IMR-90 (cell line): ENCODE measurements around the gene RPP30. TPM values are rescaled to one million over a fixed set of nuclear protein-coding genes. Genes with fewer than 3 reads are reported as not detected.

ENCODE experiments used
- ATAC-seq: fragments of 200-7000 bp; cut with Tn5 transposase; 2 replicates; pipeline ENCODE4 v1.9.1; 2020; ENCODE audit warnings: low read depth, mild to moderate bottlenecking, moderate library complexity
- BruUV-seq: library from RNA; stranded (reverse); fragments of 400-500 nt; replicated peaks from 2 replicates; lab custom pipeline; 2021; lab: Mats Ljungman, UMichigan
- CTCF ChIA-PET: fragments of 300-600 bp; formaldehyde crosslinking; extraction: SDS; loops from one replicate; lab custom pipeline; 2021; ENCODE audit warnings: antibody characterized with exemption; lab: Yijun Ruan, JAX
- POLR2A ChIA-PET: fragments of 300-600 bp; sonication (Branson Sonifier 250); formaldehyde crosslinking; loops from one replicate; lab custom pipeline; 2022; ENCODE audit warnings: antibody characterized with exemption; ENCODE audit not compliant: unreplicated experiment; lab: Charles Lee
- DNase-seq: peaks from one replicate; pipeline ENCODE4 v3.0.0; 2013
- H2AFZ ChIP-seq: replicated peaks from 2 replicates; pipeline ENCODE3; 2013; ENCODE audit warnings: low read length, mild to moderate bottlenecking; ENCODE audit not compliant: poor library complexity
- H2AK5ac ChIP-seq: 2 replicates; pipeline ENCODE4 v1.6.1; 2013; ENCODE audit warnings: low read depth, low read length, inconsistent platforms
- H2AK9ac ChIP-seq: replicated peaks from 2 replicates; pipeline ENCODE3; 2013; ENCODE audit warnings: mild to moderate bottlenecking, low read depth, low read length, moderate library complexity; ENCODE audit not compliant: poor library complexity
- H2BK120ac ChIP-seq: 2 replicates; pipeline ENCODE4 v1.6.1; 2013; ENCODE audit warnings: low read depth, low read length, inconsistent platforms
- H2BK15ac ChIP-seq: 3 replicates; pipeline ENCODE4 v1.6.1; 2013; ENCODE audit warnings: low read depth, low read length, inconsistent platforms
- H2BK20ac ChIP-seq: 2 replicates; pipeline ENCODE4 v1.6.1; 2013; ENCODE audit warnings: low read depth, mild to moderate bottlenecking, inconsistent platforms, low read length, moderate library complexity
- H2BK5ac ChIP-seq: 2 replicates; pipeline ENCODE4 v1.6.1; 2013; ENCODE audit warnings: mild to moderate bottlenecking, low read depth, low read length, inconsistent platforms; ENCODE audit not compliant: poor library complexity, severe bottlenecking
- H3K14ac ChIP-seq: replicated peaks from 2 replicates; pipeline ENCODE4 v1.6.1; 2013; ENCODE audit warnings: low read depth, low read length, inconsistent platforms
- H3K18ac ChIP-seq: 2 replicates; pipeline ENCODE4 v1.6.1; 2013; ENCODE audit warnings: low read depth, low read length, control low read depth
- H3K23ac ChIP-seq: 2 replicates; pipeline ENCODE4 v1.6.1; 2013; ENCODE audit warnings: low read depth, low read length, inconsistent platforms
- H3K27ac ChIP-seq: 2 replicates; pipeline ENCODE4 v1.5.1; 2013; ENCODE audit warnings: mild to moderate bottlenecking, control low read depth, low read length; ENCODE audit not compliant: insufficient read depth
- H3K27me3 ChIP-seq: 2 replicates; pipeline ENCODE4 v1.6.1; 2013; ENCODE audit warnings: low read length; ENCODE audit not compliant: control insufficient read depth, insufficient read depth
- H3K36me3 ChIP-seq: 2 replicates; pipeline ENCODE4 v1.6.1; 2013; ENCODE audit warnings: low read length, mixed read lengths; ENCODE audit not compliant: control insufficient read depth, insufficient read depth
- H3K4ac ChIP-seq: 2 replicates; pipeline ENCODE4 v1.6.1; 2013; ENCODE audit warnings: low read depth, low read length, inconsistent platforms
- H3K4me1 ChIP-seq: 2 replicates; pipeline ENCODE4 v1.6.1; 2013; ENCODE audit warnings: low read length, mixed read lengths; ENCODE audit not compliant: control insufficient read depth, insufficient read depth
- H3K4me2 ChIP-seq: 2 replicates; pipeline ENCODE4 v1.6.1; 2013; ENCODE audit warnings: low read depth, mild to moderate bottlenecking, control low read depth, low read length, moderate library complexity
- H3K4me3 ChIP-seq: 2 replicates; pipeline ENCODE4 v1.5.1; 2013; ENCODE audit warnings: low read depth, mild to moderate bottlenecking, control low read depth, low read length, moderate library complexity; ENCODE audit not compliant: insufficient read depth
- H3K56ac ChIP-seq: 2 replicates; pipeline ENCODE4 v1.6.1; 2013; ENCODE audit warnings: low read length, inconsistent platforms; ENCODE audit not compliant: insufficient read depth; ENCODE audit errors: extremely low read depth
- H3K79me1 ChIP-seq, 2 experiments: 2 replicates each; pipeline ENCODE4 v1.6.1; 2013; ENCODE audit warnings: low read length in 2 of 2, inconsistent platforms in 1 of 2, low read depth in 1 of 2
- H3K9ac ChIP-seq: 2 replicates; pipeline ENCODE4 v1.6.1; 2013; ENCODE audit warnings: low read depth, low read length, control low read depth
- H3K9me1 ChIP-seq: 2 replicates; pipeline ENCODE4 v1.6.1; 2013; ENCODE audit warnings: low read length, inconsistent platforms; ENCODE audit not compliant: insufficient read depth
- H3K9me3 ChIP-seq: 2 replicates; pipeline ENCODE4 v1.6.1; 2013; ENCODE audit warnings: low read length; ENCODE audit not compliant: control insufficient read depth, insufficient read depth
- H4K20me1 ChIP-seq: 2 replicates; pipeline ENCODE4 v1.6.1; 2013; ENCODE audit warnings: low read length, inconsistent platforms; ENCODE audit not compliant: insufficient read depth
- H4K5ac ChIP-seq: 2 replicates; pipeline ENCODE4 v1.6.1; 2013; ENCODE audit warnings: mild to moderate bottlenecking, low read depth, low read length, control low read depth
- H4K8ac ChIP-seq, 2 experiments: 2 replicates each; pipeline ENCODE4 v1.6.1; 2013; ENCODE audit warnings: low read depth in 2 of 2, low read length in 2 of 2, control low read depth in 1 of 2, inconsistent platforms in 1 of 2
- H4K91ac ChIP-seq: 2 replicates; pipeline ENCODE4 v1.6.1; 2013; ENCODE audit warnings: low read depth, low read length, inconsistent platforms; ENCODE audit not compliant: insufficient read depth
- BHLHE40 ChIP-seq: fragments of 150-350 bp; IDR thresholded peaks from 2 replicates; pipeline ENCODE4 v1.6.1; 2016; ENCODE audit warnings: mild to moderate bottlenecking, low read depth, low read length
- CEBPB ChIP-seq: IDR thresholded peaks from 2 replicates; pipeline ENCODE4 v1.6.1; 2012; ENCODE audit warnings: low read depth, low read length, improper control_type of control experiment
- CHD1 ChIP-seq: IDR thresholded peaks from 2 replicates; pipeline ENCODE4 v1.6.1; 2012; ENCODE audit warnings: low read depth, low read length, improper control_type of control experiment
- ELK1 ChIP-seq: fragments of 150-350 bp; IDR thresholded peaks from 2 replicates; pipeline ENCODE4 v1.6.1; 2016; ENCODE audit warnings: low read depth, mild to moderate bottlenecking, low read length, moderate library complexity, borderline replicate concordance
- FOS ChIP-seq: fragments of 150-350 bp; IDR thresholded peaks from 2 replicates; pipeline ENCODE4 v1.6.1; 2016; ENCODE audit warnings: low read depth, low read length
- MAFK ChIP-seq: IDR thresholded peaks from 2 replicates; pipeline ENCODE4 v1.6.1; 2012; ENCODE audit warnings: low read depth, low read length, improper control_type of control experiment
- MAZ ChIP-seq: IDR thresholded peaks from 2 replicates; pipeline ENCODE4 v1.6.1; 2012; ENCODE audit warnings: low read depth, mild to moderate bottlenecking, low read length, improper control_type of control experiment, moderate library complexity, borderline replicate concordance
- MXI1 ChIP-seq: IDR thresholded peaks from 2 replicates; pipeline ENCODE4 v1.6.1; 2012; ENCODE audit warnings: low read depth, mild to moderate bottlenecking, low read length, moderate library complexity, borderline replicate concordance
- NFE2L2 ChIP-seq: fragments of 150-350 bp; IDR thresholded peaks from 2 replicates; pipeline ENCODE4 v1.6.1; 2016; ENCODE audit warnings: low read depth, mild to moderate bottlenecking, low read length
- POLR2A ChIP-seq: IDR thresholded peaks from 2 replicates; pipeline ENCODE4 v1.6.1; 2012; ENCODE audit warnings: mild to moderate bottlenecking, low read depth, low read length
- RAD21 ChIP-seq: IDR thresholded peaks from 2 replicates; pipeline ENCODE4 v1.6.1; 2012; ENCODE audit warnings: low read length, improper control_type of control experiment
- RCOR1 ChIP-seq: IDR thresholded peaks from 2 replicates; pipeline ENCODE4 v1.6.1; 2012; ENCODE audit warnings: mild to moderate bottlenecking, low read length, improper control_type of control experiment; ENCODE audit not compliant: insufficient replicate concordance
- RFX5 ChIP-seq: IDR thresholded peaks from 2 replicates; pipeline ENCODE4 v1.8.0; 2012; ENCODE audit warnings: low read depth, mild to moderate bottlenecking, low read length, moderate library complexity
- SMC3 ChIP-seq: fragments of 150-350 bp; IDR thresholded peaks from 2 replicates; pipeline ENCODE4 v1.6.1; 2016; ENCODE audit warnings: low read depth, mild to moderate bottlenecking, antibody characterized with exemption, low read length, moderate library complexity
- WGBS, 2 experiments: methylation state at CpG; one replicate each; pipeline versions ENCODE4 v1.1.5 to v1.1.7; 2013; ENCODE audit warnings: missing lambda C conversion rate in 2 of 2; ENCODE audit not compliant: insufficient read length in 1 of 2; ENCODE audit errors: extremely low coverage in 2 of 2; 5-methylcytosine and 5-hydroxymethylcytosine counted together
- dilution Hi-C: fragments of 300-500 bp; cut with HindIII; formaldehyde crosslinking; loops from one replicate; pipeline ENCODE4 v1.14.3; 2018; ENCODE audit warnings: low sequenced_read_pairs; ENCODE audit not compliant: unreplicated experiment
- in situ Hi-C: fragments of 300-500 bp; cut with MboI; formaldehyde crosslinking; loops from 3 replicates; pipeline ENCODE4 v1.14.3; 2019; ENCODE audit warnings: low sequenced_read_pairs, inconsistent platforms, mixed read lengths
- intact Hi-C: fragments of 100-400 bp; cut with micrococcal nuclease; formaldehyde crosslinking; loops from 2 replicates; pipeline ENCODE4 v1.10.0; 2022
- polyA plus RNA-seq, 3 experiments: library from polyadenylated mRNA; depleted of rRNA; stranded (reverse); fragments of >200 nt; gene quantifications; 2 replicates each; pipeline ENCODE4 v1.2.3, GENCODE V29; 2012; ENCODE audit warnings: low replicate concordance in 1 of 3
- total RNA-seq: library from RNA; depleted of rRNA; stranded (reverse); fragments of >200 nt; gene quantifications from 2 replicates; pipeline ENCODE4 v1.2.3, GENCODE V29; 2012
- TF ChIP-seq, protein P1 (sequence below): fragments of 150-350 bp; IDR thresholded peaks from 2 replicates; pipeline ENCODE4 v1.6.1; 2017; ENCODE audit warnings: mild to moderate bottlenecking, antibody characterized with exemption, low read length, low read depth

Gene RPP30
- total and polyA plus RNA-seq, 2 of the 4 experiments (the other 2 are of a cell fraction) = 27.6 to 45.2 TPM

DNA sequence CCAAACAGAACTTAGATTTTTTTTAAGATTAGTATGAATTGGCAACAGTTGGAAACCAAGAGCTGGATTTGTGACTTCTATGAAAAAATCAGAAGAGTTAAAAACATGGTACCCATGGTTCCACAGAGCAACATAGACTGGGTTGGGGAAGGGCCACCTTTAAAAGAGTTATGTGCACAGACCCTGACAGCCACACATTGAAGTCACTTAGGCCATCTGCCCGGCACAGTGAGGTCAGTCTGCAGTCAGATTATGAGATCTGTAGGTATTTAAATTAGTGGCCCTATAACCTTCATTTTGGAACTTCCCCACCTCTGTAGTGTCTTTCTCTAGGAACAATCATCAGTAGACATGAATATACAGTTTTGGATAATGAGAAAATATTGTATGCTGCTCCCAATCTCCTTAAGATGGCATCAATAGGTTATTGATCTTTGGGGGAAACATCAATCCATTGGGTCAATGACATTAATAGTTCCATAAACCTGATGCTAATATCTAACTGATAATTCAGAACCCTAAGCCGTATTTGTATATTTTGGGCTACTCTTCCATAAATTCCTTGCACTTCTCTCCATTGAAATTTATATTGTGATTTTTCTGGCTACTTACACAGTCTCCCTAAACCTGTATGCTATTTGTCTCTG lies 42.1 kb downstream of the RPP30 start:
- H2BK120ac ChIP-seq = no peak overlapping the region; the same call in 1 of the 2 replicates
- H4K91ac ChIP-seq = no peak overlapping the region; the same call in 1 of the 2 replicates
- ChIA-PET POLR2A (no interaction called here), CTCF (interaction anchor here (0.5 kb wide), 1 partner anchor 34 kb away, joined by 3 read pairs; no protein-coding TSS in a partner anchor)
- H3K4me1 ChIP-seq = peaks cover 1% of the 10 kb centered on the region
- H2AFZ ChIP-seq = no peak overlapping the region
- no peak overlapping the region for H3K4me2 ChIP-seq
- H4K8ac ChIP-seq = no peak overlapping the region
- in situ Hi-C loops (loop anchor here (5.0 to 25.0 kb wide), 2 partner anchors 333 to 998 kb away; partner anchors contain the start of genes BTAF1 and FGFBP3), dilution Hi-C loops (no loop called here), intact Hi-C loops (loop anchor here (5.0 to 10.0 kb wide), 3 partner anchors 128 to 251 kb away; no protein-coding TSS in a partner anchor)
- H3K9me1 ChIP-seq = no peaks in the 10 kb centered on the region
- H3K79me1 ChIP-seq = no peaks in the 10 kb centered on the region
- H2BK15ac ChIP-seq = no peak overlapping the region
- no peak for DNase-seq
- no peaks in the 10 kb centered on the region for H3K27me3 ChIP-seq
- H2AK9ac ChIP-seq = no peak overlapping the region
- H4K5ac ChIP-seq = no peak overlapping the region
- H2BK20ac ChIP-seq = no peak overlapping the region; the same call in 1 of the 2 replicates
- no peaks in the 10 kb centered on the region; the same call in 1 of the 2 replicates for H3K36me3 ChIP-seq
- H3K18ac ChIP-seq = no peak overlapping the region
- H3K56ac ChIP-seq = no peak overlapping the region
- H3K4ac ChIP-seq = no peak overlapping the region
- H3K27ac ChIP-seq = no peak overlapping the region
- H3K4me3 ChIP-seq = no peak overlapping the region
- ATAC-seq = no peak
- H3K23ac ChIP-seq = no peak overlapping the region
- H3K9me3 ChIP-seq = no peaks in the 10 kb centered on the region
- WGBS, 2 experiments = no CpG with 5 or more reads among the region's 2 CpGs
- H3K14ac ChIP-seq = no peak overlapping the region
- no peak overlapping the region for H3K9ac ChIP-seq
- H4K20me1 ChIP-seq = no peaks in the 10 kb centered on the region
- no peak overlapping the region for H2AK5ac ChIP-seq
- no peak overlapping the region for H2BK5ac ChIP-seq
- no TSS peak for BruUV-seq
- TF ChIP-seq MAZ = no peak
- no peak for TF ChIP-seq FOS
- TF ChIP-seq CHD1 = no peak
- TF ChIP-seq RCOR1 = no peak
- TF ChIP-seq ELK1 = no peak
- no peak for TF ChIP-seq SMC3
- TF ChIP-seq CEBPB = no peak
- TF ChIP-seq RAD21 = no peak
- no peak for TF ChIP-seq POLR2A
- no peak for TF ChIP-seq BHLHE40
- TF ChIP-seq, protein P1, sequence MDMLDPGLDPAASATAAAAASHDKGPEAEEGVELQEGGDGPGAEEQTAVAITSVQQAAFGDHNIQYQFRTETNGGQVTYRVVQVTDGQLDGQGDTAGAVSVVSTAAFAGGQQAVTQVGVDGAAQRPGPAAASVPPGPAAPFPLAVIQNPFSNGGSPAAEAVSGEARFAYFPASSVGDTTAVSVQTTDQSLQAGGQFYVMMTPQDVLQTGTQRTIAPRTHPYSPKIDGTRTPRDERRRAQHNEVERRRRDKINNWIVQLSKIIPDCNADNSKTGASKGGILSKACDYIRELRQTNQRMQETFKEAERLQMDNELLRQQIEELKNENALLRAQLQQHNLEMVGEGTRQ = no peak
- TF ChIP-seq MAFK = no peak
- TF ChIP-seq MXI1 = no peak
- no peak for TF ChIP-seq RFX5
- no peak for TF ChIP-seq NFE2L2
